ENCODE results near the gene IP6K1.

IP6K1 gene

DNA sequence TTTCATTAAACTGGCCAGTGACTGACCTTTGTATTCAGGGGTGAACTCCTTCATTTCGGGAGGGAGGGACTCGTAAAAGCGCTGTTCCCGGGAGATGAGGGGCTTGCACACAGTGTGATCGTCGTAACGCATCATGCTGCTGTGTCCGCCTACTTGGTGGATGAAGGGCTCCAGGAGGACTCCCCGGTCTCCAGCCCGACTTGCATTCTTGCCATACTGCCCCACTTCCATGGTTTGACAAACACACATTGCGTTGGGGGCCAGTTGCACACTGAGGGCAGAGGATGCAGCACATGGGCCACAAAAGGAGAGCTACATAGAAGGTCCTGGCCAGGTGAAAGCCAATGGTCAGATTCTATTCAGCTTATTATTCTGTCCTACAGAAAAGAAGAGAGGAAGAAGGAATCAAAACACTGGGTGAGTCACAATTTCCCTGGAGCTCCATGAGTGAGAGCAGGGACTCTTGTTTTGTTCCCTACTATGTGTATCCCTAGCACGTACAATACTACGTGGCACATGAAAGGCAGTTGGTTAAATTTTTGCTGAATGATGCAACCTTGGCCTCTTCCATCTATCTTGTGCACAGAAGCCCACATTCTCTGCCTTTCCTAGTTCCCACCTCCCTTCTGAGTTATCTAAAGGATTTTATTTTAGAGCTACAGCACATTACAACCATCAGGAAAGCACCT, 38.4 kb downstream of the IP6K1 start:
- no peaks in the 10 kb centered on the region for H3K4me1 ChIP-seq (ENCODE audit: insufficient read depth, low read length)
- no peak overlapping the region for H3K27ac ChIP-seq (ENCODE audit: low read length)
- no peak overlapping the region for H3K9ac ChIP-seq (ENCODE audit: low read depth, low read length)
- peaks cover 49% of the 10 kb centered on the region for H3K36me3 ChIP-seq (ENCODE audit: insufficient read depth, low read length)
- peaks cover 74% of the 10 kb centered on the region for H3K79me2 ChIP-seq (ENCODE audit: insufficient read depth, low read length)
- H4K20me1 ChIP-seq (ENCODE audit: insufficient read depth, low read length), result peaks cover 29% of the 10 kb centered on the region
- no peak overlapping the region for H3K4me3 ChIP-seq (ENCODE audit: low read depth in 1 of 2, low read length in 2 of 2)
- ATAC-seq (ENCODE audit: insufficient read depth, low read depth) (no peak), DNase-seq (no peak)
- TF ChIP-seq EZH2 (IDR thresholded peaks at IDR 0.05; ENCODE audit: borderline replicate concordance, low read depth, low read length, severe bottlenecking), result no peak
- TF ChIP-seq, protein P1, sequence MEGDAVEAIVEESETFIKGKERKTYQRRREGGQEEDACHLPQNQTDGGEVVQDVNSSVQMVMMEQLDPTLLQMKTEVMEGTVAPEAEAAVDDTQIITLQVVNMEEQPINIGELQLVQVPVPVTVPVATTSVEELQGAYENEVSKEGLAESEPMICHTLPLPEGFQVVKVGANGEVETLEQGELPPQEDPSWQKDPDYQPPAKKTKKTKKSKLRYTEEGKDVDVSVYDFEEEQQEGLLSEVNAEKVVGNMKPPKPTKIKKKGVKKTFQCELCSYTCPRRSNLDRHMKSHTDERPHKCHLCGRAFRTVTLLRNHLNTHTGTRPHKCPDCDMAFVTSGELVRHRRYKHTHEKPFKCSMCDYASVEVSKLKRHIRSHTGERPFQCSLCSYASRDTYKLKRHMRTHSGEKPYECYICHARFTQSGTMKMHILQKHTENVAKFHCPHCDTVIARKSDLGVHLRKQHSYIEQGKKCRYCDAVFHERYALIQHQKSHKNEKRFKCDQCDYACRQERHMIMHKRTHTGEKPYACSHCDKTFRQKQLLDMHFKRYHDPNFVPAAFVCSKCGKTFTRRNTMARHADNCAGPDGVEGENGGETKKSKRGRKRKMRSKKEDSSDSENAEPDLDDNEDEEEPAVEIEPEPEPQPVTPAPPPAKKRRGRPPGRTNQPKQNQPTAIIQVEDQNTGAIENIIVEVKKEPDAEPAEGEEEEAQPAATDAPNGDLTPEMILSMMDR (IDR thresholded peaks at IDR 0.05; ENCODE audit: borderline replicate concordance, extremely low read depth, low read length, poor library complexity, severe bottlenecking), result no peak
- H3K9me3 ChIP-seq (ENCODE audit: insufficient read depth, low read length, severe bottlenecking), result no peaks in the 10 kb centered on the region
- H3K27me3 ChIP-seq (ENCODE audit: insufficient read depth, low read length, poor library complexity), result no peaks in the 10 kb centered on the region
- H2AFZ ChIP-seq (ENCODE audit: low read depth, low read length), result no peak overlapping the region
- no peak overlapping the region for H3K4me2 ChIP-seq (ENCODE audit: insufficient read depth, low read length)

DNA sequence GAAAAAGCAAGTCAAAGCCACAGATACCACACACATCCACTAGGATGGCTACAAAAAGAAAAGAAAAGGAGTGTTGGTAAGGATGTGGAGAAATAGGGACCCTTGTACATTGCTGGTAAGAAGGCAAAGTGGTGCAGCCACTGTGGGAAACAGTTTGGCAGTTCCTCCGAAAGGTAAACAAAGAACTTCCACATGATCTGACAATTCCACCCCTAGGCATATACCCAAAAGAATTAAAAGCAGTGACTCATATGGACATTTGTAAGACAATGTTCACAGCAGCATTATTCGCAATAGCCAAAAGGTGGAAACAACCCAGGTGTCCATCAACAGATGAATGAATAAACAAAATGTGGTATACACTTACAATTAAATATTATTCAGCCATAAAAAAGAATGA, 40.4 kb downstream of the IP6K1 start:
- no peaks in the 10 kb centered on the region for H3K9me3 ChIP-seq (ENCODE audit: insufficient read depth, low read length, severe bottlenecking)
- peaks cover 28% of the 10 kb centered on the region for H4K20me1 ChIP-seq (ENCODE audit: insufficient read depth, low read length)
- ATAC-seq (ENCODE audit: insufficient read depth, low read depth), result no peak
- no peak overlapping the region for H2AFZ ChIP-seq (ENCODE audit: low read depth, low read length)
- no peak for DNase-seq
- no peak overlapping the region for H3K27ac ChIP-seq (ENCODE audit: low read length)
- H3K36me3 ChIP-seq (ENCODE audit: insufficient read depth, low read length), result peaks cover 54% of the 10 kb centered on the region
- peaks cover 61% of the 10 kb centered on the region for H3K79me2 ChIP-seq (ENCODE audit: insufficient read depth, low read length)
- H3K27me3 ChIP-seq (ENCODE audit: insufficient read depth, low read length, poor library complexity), result no peaks in the 10 kb centered on the region
- H3K4me3 ChIP-seq (ENCODE audit: low read depth in 1 of 2, low read length in 2 of 2), result no peak overlapping the region
- H3K4me1 ChIP-seq (ENCODE audit: insufficient read depth, low read length), result no peaks in the 10 kb centered on the region
- no peak overlapping the region for H3K9ac ChIP-seq (ENCODE audit: low read depth, low read length)
- no peak for TF ChIP-seq EZH2 (IDR thresholded peaks at IDR 0.05; ENCODE audit: borderline replicate concordance, low read depth, low read length, severe bottlenecking)
- TF ChIP-seq, protein P1 (IDR thresholded peaks at IDR 0.05; ENCODE audit: borderline replicate concordance, extremely low read depth, low read length, poor library complexity, severe bottlenecking), result no peak
- H3K4me2 ChIP-seq (ENCODE audit: insufficient read depth, low read length), result no peak overlapping the region

DNA sequence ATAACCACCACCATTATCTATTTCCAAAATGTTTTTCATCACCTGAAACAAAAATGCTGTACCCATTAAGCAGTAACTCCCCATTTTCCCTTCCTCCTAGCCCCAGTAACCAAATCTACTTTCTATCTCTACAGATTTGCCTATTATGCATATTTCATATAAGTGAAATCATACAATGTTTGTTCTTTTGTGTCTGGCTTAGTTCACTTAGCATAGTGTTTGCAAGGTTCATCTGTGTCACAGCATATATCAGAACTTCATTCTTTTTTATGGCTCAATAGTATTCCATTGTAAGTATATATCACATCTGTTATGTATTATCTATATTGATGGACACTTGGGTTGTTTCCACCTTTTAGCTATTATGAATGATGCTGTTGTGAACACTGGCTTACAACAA, 45.9 kb downstream of the IP6K1 start:
- H3K4me2 ChIP-seq (ENCODE audit: insufficient read depth, low read length), result no peak overlapping the region
- DNase-seq, result no peak
- H3K36me3 ChIP-seq (ENCODE audit: insufficient read depth, low read length), result peaks cover 52% of the 10 kb centered on the region
- H4K20me1 ChIP-seq (ENCODE audit: insufficient read depth, low read length), result peaks cover 11% of the 10 kb centered on the region; the same call in 1 of the 2 replicates
- H3K4me3 ChIP-seq (ENCODE audit: low read depth in 1 of 2, low read length in 2 of 2), result no peak overlapping the region
- H2AFZ ChIP-seq (ENCODE audit: low read depth, low read length), result no peak overlapping the region
- H3K27ac ChIP-seq (ENCODE audit: low read length), result no peak overlapping the region
- H3K9ac ChIP-seq (ENCODE audit: low read depth, low read length), result no peak overlapping the region
- peaks cover 31% of the 10 kb centered on the region for H3K79me2 ChIP-seq (ENCODE audit: insufficient read depth, low read length)
- no peaks in the 10 kb centered on the region for H3K27me3 ChIP-seq (ENCODE audit: insufficient read depth, low read length, poor library complexity)
- TF ChIP-seq, protein P1 (IDR thresholded peaks at IDR 0.05; ENCODE audit: borderline replicate concordance, extremely low read depth, low read length, poor library complexity, severe bottlenecking), result no peak
- no peak for TF ChIP-seq EZH2 (IDR thresholded peaks at IDR 0.05; ENCODE audit: borderline replicate concordance, low read depth, low read length, severe bottlenecking)
- no peak for ATAC-seq (ENCODE audit: insufficient read depth, low read depth)
- H3K4me1 ChIP-seq (ENCODE audit: insufficient read depth, low read length), result no peaks in the 10 kb centered on the region
- no peaks in the 10 kb centered on the region for H3K9me3 ChIP-seq (ENCODE audit: insufficient read depth, low read length, severe bottlenecking)
